Stimulated activated CD8-positive, alpha-beta memory T cell treated with anti-CD3 and anti-CD28 coated beads, Interleukin-15, amount 100 ng/mL, for 4 hours (primary cell): ENCODE results near the gene COG3.

Source experiments
- DNase-seq, 2 donors: peaks; one replicate each; pipeline ENCODE4 v3.0.0-alpha.2; 2020; ENCODE audit warnings: low read depth in 2 of 2

Gene COG3

DNA sequence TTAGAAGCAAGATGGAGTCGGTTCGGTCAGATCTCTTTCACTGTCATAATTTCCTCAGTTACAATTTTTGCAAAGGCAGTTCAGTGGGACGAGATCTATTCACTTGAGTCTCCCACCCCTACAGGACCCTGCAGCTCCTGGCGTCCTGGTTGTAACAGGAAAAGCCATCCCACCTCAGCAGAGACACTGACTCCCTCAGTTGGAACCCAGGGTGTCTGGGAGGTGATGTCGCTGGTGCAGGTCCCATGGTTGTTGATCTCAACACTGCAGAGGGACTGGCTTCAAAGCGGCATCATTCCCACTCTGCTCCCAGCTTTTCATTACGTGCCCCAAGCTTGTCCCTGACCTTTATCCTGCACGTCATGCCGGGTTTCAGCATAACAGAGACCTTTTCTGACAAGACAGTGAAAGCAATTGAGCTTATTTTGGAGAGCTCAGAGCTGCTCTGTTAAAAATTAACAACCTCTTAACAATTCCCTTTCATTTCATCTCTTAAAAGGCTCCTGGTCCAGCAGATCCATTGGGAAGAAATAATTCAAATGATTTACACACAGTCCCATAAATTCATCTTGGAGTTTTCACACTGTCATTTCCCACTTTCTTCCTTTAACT, 17.6 kb upstream of the COG3 start:
- DNase-seq: no peak

DNA sequence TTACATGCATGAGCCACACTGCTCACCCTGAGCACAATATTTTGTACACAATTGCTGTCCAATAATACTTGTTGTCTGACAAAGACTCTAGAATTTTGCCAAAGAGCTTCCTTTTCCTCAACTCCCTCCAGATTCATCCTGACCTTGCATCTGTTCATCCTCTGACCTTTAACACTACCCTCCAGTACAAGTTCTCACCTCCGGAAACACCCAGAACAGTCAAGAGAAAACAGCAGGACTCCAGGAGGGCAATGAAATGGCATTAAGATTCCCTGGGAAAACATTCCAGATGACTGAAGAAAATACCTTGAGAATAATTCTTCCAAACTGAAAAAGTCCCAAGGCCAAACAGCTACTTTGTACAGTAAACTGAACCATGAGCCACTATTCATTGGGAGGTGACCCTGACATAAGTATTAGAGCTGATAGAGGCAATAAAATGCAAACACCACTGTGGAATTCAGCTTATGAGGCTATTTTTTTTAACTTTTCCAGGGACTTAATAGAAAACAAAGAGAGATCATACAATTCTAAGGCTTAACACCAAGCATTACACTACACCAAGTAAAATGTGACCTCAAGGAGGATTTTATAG, 15.7 kb upstream of the COG3 start:
- no peak for DNase-seq

DNA sequence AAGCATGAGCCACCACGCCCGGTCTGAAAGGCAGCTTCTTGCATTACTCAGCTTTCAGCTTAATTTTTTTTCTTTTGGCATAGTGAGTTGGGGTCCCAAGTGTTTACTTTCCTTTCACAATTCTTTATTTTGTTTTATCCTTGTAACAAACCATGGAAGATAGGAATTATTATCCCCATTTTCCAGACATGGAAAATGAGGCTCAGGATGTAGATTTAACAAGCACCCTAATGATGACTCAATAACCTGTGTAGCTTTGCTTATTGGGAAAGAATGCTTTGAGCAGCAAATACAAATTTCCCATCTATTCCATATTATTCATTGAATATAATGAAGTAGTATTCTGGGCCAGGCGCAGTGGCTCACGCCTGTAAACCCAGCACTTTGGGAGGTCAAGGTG, 13.5 kb upstream of the COG3 start:
- DNase-seq: no peak

DNA sequence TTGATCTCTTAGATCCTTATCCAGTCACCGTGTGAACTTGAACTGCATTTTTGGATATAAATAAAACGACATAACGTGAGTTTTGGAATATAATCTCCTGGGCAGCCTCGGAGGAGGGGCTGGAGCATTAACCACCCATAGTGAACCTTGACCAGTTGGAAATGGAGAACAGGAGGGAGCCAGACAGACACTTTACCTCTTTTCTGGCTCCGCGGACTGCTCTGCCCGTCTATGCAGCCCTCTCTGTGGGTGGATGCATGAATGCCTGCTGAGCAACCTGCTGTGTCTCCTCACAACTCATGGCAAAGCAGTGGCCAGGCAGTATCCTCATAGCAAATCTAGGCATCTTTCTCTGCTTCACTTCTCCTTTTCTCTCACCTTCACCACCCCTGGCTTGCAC, 10.5 kb upstream of the COG3 start:
- DNase-seq: no peak

DNA sequence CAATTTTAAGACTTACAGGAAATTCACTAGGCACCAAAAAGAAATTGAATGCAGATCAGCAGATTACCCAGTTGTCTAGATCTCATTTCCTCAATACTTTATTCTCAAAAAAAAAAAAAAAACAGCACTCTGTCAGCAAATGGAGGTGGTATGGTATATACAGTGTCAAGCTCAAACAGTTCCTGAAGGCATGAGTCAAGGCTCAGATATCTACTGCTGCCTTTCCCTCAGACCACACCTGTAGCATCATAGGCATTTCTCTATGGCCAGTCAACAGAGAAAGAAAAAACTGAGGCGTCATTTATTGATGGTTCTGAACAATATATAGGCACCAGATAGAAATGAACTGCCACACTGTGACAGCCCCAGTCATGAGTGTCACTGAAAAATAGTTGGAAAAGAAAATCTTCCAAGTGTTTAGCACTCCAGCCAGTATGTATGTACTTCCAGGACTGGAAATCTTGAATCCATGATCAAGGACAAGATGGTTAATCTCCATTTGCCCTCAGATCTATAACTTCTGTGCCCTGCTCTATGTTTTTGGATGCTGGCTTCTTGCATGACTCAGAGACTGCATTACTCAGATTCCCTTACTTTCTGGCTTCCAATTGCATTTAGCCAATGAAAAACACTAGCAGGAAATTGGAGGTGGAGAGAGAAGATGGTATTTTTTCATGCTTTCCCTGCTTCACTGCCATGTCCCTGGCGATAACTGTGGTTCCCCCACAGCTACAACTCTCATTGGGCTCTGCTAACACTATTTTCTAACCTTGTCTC, 8.4 kb upstream of the COG3 start:
- no peak for DNase-seq

DNA sequence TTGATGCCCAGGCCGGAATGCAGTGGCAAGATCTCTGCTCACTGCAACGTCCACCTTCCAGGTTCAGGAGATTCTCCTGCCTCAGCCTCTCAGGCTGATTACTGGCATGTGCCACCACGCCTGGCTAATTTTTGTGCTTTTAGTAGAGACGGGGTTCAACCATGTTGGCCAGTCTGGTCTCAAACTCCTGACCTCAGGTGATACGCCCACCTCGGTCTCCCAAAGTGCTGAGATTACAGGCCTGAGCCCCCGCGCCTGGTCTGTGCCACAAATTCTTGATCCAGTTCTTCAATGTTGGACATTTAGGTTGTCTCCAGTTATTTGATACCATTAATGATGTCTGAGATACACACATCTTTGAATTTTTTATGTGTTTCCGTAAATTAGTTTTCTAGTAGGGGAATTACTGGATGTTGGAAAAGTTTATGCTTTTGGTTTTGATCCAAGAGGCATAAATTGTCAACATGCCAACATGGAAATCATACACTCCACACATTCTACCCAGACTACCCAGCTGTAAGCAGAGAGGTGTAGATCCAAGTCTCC, 525 bp upstream of the COG3 start:
- no peak for DNase-seq

DNA sequence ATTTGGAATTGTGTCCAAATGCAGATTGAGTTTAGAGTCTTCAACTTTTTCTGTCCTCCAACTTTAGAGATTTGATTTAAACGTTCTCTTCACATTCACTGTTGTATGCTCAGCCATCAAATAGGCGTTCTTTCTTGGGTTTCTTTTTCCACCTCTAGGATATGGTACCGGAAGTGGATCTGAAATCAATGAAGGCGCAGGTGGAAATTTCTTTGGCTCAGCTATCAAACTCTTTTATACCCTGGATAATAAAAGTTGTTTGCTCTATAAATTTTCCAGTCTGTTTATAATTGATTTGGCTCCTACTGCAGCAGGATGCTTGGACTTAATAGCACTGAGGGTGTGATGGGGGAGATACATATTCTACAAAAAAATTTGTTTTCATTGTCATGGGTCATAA, 1.6 kb downstream of the COG3 start:
- DNase-seq: no peak

DNA sequence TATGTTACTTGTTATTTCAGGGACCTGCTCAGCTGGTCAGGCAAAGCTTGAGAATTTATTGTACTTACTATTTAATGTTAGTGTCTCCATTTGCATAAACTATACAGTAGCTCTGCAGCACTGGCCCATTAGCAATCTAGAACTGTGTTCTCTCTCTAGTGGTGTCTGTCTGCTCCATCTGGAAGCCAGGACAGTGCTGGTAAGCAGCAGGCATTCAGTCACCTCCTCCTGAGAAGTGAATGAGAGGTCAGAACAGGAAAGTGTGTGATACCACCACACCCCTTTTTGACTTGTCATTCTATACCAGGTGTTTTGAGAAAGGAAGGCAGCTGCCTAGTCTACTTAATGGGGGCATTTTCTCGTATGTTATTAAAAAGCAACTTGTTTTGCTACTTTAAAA, 3.9 kb downstream of the COG3 start:
- DNase-seq: no peak

DNA sequence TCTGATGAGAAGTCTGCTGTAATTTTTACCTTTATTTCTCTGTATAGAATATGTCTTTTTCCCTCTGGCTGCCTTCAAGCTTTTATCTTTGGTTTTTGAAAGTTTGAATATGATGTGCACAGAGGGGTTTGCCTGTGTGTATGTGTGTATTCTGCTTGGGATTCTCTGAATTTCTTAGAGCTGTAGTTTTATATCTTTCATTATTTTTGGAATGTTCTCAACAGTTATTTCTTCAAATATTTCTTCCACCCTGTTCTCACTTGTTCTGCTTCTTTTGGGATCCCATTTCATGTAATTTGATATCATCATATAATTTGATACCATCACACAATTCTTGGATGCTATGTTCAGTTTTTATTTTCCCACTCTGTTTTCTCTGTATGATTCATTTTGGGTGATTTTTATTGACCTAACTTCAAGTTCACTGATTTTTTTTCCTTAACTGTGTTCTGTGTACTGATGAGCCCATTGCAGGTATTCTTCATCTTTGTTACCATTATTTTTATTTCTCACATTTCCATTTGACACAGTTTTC, 7.5 kb downstream of the COG3 start:
- DNase-seq: no peak

DNA sequence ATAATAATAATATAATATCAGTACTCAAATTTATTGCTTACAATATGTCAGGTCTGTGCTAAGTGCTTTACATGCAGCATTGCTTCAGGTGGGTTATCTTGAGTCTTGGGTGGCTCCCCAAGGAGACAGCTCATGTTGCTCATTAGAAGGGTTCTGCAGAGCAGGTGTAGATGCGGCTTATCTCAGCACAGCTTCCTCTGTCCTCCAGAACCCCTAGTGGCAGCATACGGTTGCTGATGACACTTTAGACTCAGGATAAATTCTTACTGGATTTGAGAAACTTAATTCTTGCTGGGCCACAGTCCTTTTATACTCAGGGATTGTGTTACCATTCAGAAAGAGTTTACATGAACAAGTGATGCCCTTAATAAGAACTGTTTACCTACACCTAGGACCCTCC, 8.9 kb downstream of the COG3 start:
- DNase-seq: no peak

DNA sequence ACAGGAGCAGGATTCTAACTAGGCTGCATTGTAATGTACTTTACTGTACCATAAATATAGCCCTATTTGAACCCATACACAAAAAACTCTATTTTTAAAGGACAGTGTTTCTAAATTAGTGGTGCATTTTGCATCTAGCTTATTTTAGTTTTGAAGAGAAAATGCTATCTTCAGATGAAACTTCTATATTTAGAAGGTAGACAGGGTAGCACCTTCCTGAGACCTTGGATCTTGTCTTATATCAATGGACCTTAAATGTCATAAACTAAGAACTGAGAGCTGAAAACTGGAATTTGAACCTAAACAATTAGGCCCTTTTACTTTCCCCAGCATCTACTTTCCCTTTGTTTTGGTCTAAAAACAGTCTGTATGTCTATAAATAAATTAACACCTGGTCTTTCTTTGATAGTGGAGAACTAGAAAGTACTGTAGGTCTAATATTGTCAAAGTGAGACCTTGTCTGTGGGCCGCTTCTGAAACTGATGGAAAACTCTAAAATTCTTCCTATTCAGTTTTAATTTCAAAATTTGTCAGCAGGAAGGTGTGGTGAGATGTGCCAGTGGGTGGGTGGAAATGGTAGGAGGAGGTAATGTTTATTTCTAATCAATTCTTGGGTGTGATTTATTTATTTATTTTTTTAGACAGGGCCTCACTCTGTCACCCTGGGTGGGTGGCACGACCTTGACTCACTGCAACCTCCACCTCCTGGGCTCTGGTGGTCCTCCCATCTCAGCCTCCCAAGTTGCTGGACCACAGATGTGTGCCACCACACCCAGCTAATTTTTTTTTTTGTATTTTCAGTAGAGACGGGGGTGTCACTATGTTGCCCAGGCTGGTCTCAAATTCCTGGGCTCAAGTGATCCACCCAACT, 10.1 kb downstream of the COG3 start:
- DNase-seq: no peak

DNA sequence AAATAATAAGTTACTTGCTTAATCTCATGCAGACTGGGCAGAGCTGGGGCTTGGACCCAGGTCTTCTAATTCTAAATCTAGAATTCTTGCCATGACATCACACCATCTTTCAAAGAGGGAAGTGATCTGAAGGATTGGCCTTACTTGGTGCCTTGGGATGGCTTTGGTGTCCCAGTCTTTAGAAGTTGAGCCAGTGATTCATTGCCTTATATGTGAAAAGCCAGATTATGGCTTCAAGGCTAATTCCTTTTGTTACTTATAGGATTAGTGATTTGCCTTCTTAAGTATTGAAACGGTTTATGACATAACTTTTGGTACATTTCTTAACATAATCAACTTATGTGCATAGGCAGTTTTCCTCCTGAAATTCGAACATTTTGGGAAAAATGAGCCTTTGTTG, 14.9 kb downstream of the COG3 start:
- DNase-seq: no peak

DNA sequence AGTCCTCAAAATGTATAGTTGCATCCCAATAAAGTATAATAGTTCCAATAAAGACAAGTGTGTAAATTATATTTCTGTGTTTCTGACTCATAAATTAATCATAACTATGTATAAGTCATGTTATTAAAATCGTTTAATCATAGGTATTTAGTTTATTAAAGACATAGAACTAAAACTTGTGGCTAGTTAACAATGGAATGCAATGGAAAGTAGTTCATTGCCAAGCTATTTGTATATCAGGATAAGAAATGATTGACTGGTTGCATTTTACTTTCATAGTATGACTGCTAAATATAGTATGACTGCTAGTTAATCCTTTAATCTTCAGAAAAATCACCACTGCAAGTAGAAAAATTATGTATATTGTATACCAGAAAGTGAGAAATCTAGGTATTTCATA, 16.9 kb downstream of the COG3 start:
- DNase-seq: no peak

DNA sequence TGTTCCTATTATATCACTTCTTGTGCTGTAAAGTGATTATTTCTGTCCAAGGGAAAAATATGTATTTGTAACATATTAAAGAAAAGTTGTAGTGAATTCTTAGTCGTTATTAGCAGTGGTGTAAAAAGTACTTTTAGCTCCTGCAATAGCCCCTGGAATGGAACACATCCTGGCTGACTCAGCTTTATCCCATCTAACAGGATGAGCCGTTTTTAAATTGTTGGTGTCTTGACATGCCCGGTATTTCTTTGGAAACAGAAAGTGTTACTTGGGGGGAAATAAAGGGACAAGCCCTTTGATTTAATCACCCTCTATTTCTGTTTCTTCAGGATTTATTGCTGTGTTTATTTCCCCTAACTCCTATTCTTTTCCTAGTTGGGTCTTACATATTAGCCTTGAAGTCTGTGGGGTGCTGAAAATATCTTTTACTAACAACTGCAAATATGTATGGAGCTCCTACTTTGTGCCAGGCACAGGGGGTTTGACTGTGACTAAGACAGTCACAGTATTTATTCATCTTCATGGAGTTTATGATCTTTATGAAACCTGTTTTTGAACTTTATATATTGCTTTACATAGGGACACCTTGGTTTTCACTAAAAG, 17.9 kb downstream of the COG3 start:
- DNase-seq: no peak

DNA sequence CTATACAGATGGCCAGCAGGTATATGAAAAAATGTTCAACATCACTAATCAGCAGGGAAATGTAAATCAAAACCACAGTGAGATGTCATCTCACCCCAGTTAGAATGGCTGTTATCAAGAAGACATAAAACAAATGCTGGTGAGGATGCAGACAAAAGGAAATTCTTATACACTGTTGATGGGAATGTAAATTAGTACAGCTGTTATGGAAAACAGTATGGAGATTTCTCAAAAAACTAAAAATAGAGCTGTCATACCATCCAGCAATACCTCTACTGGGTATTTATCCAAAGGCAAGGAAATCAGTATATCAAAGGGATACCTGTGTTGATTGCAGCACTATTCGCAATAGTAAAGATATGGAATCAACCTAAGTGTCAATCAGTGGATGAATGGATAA, 22.9 kb downstream of the COG3 start:
- no peak for DNase-seq

DNA sequence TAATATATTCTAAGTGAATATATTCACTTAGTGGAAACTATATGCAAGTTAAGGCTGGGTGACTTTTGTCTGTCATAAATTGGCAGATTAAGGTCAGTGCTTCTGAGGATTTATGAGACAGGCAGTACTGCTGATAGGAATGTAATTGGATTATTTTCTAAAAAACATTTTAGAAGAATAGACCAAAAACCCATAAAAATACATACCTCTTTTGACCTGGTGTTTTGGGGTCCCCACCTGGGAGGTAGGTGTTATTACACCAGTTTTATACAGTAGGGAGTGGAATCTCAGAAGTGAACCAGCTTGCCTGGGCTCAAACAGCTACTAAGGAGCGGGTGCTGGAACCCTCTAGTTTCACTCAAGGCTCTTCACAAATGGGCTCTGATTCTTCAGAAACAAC, 25.3 kb downstream of the COG3 start:
- DNase-seq: no peak

DNA sequence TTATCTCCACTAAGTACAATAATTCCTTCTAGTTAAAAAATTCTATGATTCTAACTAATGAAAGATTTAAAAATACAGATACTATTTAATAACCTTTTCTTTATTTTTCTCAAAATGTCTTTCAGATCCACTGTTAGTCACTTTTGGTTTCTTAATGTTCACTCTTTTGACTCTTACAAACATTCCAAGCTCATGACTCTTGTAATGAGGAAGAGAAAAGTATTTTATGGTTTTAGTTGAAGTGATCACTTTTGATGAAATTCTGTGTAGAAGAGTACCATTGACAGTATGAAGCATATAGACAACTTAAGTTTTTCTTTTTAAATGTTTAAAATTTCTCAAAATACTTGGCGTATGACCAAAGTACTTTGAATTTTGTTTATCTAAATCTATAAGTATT, 27.8 kb downstream of the COG3 start:
- no peak for DNase-seq

DNA sequence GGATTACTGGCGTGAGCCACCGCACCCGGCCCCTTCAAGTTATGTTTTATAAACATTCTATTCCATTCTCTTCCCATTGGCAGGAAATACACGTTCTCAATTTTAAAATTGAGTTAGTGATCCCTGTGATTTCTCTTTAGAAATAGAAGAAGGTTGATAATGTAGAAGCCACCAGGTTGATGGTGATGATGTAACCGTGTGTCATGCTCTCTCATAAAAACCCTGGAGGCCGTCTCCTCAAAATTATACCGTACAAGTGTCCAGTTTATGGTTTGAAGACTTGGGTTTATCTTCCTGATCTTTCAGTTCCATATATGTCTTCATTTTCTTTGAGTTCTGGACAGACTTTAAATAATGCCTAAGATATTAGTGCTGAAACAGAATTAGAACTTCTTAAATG, 32.2 kb downstream of the COG3 start:
- no peak for DNase-seq

DNA sequence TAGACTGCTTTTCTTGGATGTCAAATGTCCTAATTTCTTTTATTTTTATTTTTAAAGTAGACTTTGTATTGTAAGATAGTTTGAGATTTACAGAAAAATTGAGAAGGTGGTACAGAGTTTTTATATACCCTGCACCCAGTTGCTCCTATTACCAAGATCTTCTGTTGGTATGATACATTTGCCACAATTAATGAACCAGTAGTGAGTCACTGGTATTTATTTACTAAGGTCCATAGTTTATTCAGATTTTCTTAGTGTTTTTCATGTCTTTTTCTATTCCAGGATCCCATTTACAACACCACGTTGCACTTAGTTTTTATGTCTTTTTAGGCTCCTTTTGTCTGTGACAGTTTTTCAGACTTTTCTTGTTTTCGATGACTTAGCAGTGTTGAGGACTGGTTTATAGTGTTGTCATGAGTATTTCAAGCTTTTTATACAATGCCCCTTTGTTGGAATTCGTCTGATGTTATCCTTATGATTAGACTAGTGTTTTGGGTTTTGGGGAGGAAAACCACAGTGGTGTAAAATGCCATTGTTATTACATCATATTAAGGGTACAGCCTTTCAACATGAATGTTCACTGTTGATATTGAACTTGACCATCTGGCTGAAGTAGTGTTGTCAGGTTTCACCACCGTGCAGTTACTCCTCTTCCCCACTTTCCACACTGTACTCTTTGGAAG, 35.9 kb downstream of the COG3 start:
- DNase-seq: no peak

DNA sequence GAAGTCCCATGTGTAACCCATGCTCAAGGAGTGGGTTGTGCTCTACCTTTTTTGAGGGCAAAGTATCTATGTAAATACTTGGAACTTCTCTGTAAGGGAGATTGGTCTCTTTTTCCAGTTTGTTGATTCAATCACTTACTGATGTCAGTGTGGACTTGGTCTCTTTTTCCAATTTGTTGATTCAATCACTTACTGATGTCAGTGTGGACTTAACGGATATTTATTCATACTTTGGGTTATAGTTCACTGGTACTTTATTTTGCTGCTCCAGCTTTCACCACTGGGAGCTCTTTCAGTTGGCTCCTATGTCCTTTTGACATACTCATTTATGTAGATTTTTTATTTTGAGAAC, 36.4 kb downstream of the COG3 start:
- no peak for DNase-seq

DNA sequence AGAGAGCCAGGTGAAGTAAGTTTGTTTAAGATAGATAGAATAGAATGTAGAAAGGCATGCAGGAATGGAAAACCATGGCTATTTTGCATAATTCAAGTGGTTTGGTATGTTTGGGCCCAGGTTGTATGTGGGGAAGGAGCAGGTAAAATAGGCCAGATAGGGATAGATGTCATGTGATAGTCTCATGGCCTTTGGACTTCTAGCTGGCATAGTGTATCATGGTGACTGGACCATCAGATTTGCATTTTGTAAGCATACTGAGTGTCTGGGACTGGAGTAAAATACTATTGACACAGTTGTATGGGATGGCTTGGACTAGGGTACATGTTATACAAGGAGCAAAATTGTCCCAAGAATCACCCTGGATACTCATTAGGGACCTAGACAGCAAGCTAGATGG, 38.9 kb downstream of the COG3 start:
- DNase-seq: no peak
